KBM-7 (cell line): Measurements from ENCODE around the gene CAMK2N2.
"Not testable (repeated sequence)": the region's sequence is repeated elsewhere in the genome, so short reads cannot be mapped to it uniquely, and the experiment has no call there.

Experiments
- DNase-seq: peaks from one replicate; pipeline ENCODE4 v3.0.0-alpha.2; 2015
- in situ Hi-C: fragments of 300-500 bp; cut with MboI; formaldehyde crosslinking; loops from 2 replicates; pipeline ENCODE4 v1.14.3; 2020; ENCODE audit warnings: low sequenced_read_pairs, low pct_unique_long_range_greater_than_20kb, mixed read lengths

The CAMK2N2 gene

DNA sequence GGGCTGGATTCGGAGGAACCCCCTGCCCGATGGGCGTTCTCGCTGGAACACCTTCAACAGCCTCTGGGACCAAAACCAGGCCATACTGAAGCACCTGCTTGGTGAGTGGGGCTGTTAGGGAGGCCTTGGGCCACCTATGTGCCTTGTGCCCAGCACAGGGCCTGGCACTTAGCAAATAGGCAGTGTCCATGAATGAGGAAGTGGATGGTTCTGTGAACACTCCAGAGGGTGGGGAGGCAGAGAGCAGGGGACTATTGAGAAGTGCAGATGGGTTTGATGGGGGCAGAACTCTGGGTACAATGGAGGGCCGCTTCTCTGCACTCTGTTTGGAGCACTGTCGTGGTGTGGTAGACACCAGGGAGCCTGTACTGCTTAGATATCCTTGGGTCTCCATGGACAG lies 16.0 kb upstream of the CAMK2N2 start:
- in situ Hi-C loops, result loop anchor here (25.0 kb wide), 1 partner anchor 390 kb away; the partner anchor contains the start of gene PARL
- DNase-seq, result no peak

DNA sequence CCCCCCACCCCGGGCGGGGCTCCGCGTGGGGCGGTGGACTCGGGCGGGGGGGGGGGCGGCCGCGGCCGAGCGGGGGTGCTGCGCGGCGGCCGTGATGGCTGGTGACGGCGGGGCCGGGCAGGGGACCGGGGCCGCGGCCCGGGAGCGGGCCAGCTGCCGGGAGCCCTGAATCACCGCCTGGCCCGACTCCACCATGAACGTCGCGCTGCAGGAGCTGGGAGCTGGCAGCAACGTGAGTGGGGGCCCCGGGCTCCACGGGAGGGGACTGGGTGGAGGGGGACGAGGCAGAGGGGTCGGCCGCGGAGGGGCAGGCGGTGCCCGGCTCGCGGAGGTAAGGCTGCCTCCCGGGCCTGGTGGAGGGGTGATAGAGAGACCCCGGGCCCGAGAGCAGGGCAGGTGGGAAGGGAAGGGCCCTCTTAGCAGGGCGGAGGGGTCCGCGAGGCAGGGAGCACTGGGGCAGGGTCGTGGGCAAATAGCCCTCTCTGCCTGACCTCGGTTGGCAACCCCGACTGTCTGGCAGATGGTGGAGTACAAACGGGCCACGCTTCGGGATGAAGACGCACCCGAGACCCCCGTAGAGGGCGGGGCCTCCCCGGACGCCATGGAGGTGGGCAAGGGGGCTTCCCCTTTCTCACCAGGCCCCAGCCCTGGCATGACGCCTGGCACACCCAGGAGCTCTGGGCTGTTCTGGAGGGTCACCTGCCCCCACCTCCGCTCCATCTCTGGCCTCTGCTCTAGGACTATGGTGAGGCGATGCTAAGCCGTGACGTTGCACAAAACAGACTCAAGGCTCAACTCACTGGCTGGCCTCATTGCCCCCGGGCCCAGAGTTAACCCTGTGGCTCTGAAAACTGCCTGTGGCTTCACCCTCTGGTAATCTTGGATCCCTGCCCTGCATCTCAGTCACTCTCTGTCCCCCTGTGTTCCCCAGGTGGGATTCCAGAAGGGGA lies 14.9 kb upstream of the CAMK2N2 start, which contains the start of gene ECE2:
TSS of gene ECE2 (plus strand) at position 62 of the 950 bp plus-strand sequence. CDS start at position 194, 132 bp downstream.
- DNase-seq, result no peak
- in situ Hi-C loops, result loop anchor here (25.0 kb wide), 1 partner anchor 389 kb away; the partner anchor contains the start of gene PARL

DNA sequence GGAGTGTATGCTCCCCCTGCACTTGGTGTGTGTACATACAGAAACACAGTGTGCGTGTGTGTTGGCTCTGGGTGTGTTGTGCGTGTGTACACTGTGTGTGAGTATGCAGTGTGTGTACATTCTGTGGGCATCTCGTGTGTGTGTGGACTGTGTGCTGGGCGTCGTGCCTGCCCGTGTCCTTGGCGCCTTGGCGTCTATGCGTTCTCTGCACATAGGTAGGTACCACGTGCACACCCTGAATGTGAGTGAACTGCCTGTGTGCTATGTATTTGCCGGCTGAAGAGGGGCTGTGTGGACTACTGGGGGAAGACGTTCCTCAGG lies 14.0 kb upstream of the CAMK2N2 start:
- in situ Hi-C loops, result loop anchor here (25.0 kb wide), 1 partner anchor 388 kb away; the partner anchor contains the start of gene PARL
- DNase-seq, result no peak

DNA sequence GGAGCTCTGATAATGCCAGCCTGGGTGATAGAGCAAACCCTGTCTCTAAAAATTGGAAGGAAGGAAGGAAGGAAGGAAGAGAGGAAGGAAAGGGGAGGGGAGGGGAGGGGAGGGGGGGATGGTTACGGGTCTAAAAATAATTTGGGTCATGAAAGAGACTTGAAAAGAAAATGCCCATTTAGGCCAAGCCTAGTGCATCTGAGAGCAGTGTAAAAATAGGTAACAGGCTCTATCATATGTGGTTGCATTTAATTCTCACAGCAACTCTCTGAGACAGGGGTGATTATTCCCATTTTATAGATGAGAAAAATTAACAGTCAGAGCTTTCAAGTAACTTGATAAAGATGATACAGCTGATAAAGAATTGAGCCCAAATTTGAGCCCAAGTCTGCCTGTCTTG lies 10.9 kb upstream of the CAMK2N2 start:
- in situ Hi-C loops, result no loop called here
- no peak for DNase-seq

DNA sequence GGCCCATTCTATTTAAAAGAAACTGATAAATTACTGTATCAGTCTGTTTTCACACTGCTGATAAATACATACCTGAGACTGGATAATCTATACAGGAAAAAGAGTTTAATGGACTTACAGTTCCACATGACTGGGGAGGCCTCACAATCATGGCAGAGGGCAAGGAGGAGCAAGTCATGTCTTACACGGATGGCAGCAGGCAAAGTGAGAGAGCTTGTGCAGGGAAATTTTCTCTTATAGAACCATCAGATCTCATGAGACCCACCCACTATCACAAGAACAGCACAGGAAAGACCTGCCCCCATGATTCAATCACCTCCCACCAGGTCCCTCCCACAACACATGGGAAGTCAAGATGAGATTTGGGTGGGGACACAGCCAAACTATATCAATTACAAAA lies 5.9 kb upstream of the CAMK2N2 start:
- in situ Hi-C loops, DNase-seq: not testable (repeated sequence)

DNA sequence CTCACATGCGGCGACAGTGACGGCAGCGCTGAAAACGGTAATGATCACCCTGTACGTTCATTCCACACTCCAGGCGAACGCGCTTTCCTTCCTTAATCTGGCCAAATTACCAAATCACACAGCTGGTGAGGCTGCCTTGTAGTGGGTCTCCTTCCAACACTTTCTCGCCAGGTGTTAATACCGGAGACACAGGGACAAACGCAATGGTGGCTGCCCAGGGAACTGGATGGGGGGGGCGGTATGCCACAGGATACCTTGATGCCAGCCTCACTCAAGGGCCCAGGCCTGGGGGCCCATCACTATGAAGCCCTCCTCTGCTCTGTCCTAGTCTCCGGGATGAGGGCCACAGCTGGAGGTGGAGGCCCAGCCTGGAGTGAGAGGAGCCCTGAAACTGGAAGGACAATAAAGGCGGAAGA lies 1.4 kb upstream of the CAMK2N2 start:
- in situ Hi-C loops, result no loop called here
- DNase-seq, result peak; percentile 18

DNA sequence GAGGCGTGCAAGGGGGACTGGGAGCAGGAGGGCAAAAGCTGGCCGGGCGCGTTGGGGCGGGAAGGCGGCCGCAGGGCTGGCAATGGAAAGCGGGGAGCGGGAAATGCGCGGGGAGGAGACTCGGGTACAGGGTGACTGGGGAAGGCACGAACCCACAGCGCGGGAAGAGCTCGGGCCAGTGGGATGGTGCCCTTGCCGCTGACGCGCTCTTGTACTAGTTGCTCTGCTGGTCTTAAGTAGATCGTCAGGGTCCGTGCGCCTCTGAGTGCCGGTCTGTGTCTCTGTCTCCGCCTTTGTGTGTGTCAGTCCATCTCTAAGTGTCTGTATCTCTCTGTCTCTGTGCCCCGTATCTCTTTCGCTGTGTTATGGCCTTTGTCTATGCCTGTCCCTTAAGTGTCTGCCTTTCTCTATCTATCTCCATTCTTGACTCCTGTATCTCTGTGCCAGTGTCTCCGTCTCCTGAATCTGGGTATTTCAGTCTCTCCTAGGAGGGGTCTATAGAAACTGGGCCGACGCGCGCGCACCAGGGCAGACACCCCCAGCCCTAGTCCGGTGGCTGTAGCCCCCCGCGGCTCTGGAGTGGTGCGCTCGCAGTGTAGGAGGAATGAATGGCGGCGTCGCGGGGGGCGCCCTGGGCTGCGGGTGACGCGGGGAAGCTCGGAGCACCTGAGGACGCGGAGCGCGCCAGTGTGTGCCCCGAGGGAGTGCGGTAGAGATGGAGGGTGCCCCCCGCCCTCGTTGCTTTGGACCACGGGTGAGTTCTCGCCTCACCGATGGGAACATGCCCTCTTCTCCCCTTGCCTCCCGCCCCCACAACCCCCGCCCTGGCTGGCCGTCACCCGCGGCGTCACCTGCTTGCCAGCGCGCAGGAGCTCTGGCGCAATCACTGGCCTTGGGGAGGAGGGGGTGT lies 756 bp upstream of the CAMK2N2 start:
- DNase-seq, result peak; percentile 61
- in situ Hi-C loops, result no loop called here

DNA sequence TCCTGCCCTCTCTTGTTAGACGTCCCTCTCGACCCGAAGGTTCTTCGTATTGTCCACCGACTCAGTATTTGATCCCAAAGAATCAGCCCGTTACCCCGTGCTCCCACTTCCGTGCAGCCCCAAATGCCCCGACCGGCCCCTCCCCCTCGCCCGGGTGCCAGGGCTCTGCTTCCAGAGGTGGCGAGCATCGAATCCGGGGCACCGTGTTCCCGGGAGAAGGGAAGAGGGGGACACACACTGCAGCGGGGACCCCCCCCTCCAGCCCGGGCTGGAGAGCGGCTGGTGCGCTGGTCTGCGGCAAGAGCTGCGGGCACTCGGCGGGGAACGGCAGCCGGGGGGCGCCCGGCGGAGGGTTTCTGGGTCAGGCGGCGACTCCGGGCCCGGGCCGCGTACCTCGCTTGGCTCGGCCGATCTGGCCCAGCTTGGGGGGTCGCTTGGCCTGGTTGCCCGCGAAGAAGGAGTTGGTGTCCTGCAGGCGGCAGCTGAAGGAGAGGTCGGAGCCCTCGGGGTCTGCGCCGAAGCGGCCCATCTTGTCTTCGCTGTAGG lies 556 bp downstream of the CAMK2N2 start:
- DNase-seq, result peak; percentile 19
- in situ Hi-C loops, result no loop called here

DNA sequence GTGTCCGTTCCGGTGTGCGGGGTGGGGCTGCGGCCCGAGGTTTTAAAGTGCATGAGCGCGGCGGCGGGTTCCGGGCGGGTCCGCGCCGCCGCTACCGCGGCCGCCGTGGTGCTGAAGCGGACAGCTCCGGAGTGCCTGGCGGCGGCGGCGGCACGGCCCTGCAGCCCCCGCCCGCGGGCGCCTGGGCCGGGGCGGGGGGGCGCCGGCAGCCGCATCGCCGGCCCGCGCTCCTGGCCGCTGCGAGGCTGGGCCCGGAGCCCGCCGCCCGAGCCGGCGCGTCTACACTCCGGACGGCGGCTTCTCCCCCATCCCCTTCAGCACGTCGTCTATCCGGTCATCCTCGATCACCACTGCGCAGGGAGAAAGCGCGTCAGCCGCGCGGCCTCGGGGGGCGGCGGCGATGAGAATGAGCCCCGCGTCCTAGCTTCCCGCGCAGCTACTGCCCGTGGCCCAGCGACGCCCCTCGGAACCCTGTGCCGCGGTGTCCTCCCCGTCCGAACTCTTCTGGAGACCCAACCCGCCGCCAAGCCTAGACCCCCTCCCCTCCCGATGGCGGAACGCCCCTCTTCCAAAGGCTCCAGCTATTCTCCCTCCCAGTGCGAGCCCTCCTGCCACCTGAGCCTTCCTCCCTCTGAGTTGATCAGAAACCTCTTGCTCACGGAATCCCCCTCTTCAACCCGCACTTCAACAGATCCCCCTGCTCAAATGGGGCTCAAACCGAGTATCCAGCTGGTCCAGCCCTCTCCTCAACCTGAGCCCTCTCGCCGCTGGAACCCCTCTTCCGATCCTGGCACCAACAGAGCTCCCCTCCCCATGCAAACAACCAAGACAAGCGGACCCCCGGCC lies 1.3 kb downstream of the CAMK2N2 start:
- in situ Hi-C loops, result no loop called here
- peak; percentile 21 for DNase-seq

DNA sequence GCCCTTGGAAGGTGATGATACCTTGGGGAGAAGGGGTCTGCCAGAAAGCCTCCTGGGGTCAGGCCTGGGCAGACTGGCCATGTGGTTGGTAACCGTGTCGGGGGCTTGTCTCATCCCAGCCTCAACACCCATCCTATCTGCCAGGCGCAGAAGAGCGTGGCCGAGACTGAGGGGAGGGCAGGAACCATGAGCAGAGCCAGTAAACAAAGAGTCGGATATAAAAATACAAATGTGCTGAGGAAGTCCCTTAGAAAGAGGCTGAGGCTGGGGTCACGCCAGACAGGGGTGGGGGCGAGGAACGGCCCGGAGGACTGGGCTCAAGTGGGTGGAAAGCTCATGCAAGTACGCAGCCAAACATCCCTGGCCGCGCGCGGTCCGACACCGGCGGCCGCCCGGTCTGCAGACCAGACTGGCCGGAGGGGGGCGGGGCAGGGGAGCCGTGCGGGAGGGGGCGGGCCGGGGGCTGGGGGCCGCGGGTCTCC lies 1.9 kb downstream of the CAMK2N2 start:
- no peak for DNase-seq
- in situ Hi-C loops, result no loop called here

DNA sequence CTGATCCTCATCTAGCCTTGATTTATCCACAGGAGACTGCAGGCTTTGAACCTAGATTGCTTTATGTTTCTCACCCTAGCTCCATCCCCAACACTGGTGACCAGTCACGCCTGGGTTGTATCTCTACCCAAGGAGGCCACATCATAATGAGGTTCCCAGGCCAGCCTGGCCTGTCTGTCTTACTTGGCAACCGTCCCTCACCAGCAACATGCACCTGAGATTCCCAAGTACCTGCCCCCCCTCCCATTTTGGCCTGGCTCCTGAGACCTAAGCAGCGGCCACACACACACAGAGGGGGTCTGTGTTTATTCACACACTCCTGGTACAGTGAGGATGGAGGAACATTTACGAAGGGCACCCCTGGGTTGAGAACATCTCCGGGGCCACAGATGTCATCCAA lies 2.4 kb downstream of the CAMK2N2 start:
- no peak for DNase-seq
- in situ Hi-C loops, result no loop called here

DNA sequence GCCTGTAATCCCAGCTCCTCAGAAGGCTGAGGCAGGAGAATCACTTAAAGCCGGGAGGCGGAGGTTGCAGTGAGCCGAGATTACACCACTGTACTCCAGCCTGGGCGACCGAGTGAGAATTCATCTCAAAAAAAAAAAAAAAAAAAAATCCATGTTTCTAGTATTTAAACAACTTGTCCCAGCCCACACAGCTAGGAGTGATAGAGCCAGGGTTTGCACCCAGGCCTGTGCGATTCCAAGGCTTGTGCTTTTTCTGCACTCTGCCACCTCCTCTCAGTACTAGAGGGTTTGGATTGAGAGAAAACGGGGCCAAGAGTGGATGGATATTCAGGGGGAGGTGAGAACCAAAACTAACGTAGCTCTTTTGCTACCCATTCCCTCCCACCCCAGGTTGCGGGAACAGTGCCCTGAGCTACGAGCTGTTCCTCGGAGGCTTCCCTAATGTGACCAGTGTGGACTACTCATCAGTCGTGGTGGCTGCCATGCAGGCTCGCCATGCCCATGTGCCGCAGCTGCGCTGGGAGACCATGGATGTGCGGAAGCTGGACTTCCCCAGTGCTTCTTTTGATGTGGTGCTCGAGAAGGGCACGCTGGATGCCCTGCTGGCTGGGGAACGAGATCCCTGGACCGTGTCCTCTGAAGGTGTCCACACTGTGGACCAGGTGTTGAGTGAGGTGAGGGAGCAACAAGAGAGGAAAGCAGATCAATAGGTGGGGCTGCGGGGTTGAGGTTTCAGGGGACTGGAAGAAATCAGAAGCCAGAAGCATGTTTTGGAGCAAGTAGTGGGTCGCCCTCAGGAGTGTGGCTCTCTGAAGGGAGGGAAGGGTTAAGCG lies 4.1 kb downstream of the CAMK2N2 start:
- in situ Hi-C loops, result no loop called here

DNA sequence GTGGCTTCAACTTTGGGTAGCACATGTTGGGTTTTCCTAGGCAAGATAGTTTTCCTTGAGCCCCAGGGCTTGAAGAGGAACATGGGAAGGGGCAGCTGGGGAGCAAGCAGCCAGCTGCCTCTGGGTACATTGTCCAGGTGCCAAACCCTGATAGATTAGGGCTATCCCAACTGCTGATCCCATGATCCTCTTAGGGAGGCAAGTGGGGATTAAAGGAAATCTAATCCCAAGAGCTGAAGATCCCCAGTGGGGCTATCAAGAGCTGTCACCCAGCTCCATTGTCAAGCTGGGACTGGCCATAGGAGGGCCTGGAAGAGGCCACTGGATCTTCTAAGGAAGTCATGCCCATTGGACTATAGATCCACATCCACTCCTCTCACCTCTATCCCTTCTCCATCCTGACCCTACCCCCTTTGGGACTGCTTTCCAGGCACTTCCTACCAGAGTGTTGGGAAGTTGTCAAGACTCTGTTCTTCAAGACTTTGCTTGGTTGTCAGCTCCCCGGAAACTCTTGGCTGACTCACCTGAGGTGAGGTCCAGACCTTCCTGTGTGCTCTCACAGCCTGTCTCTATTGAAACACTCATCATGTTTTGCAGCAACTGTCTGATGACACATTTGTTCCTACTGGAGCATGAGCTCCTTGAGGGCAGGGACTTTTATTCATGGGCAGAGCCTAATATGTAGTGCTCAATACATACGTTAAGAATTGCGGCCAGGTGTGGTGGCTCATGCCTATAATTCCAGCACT lies 5.9 kb downstream of the CAMK2N2 start:
- DNase-seq, result no peak
- in situ Hi-C loops, result no loop called here

More for the DNA sequence above, 4.1 kb downstream of the CAMK2N2 start:
- no peak for DNase-seq

DNA sequence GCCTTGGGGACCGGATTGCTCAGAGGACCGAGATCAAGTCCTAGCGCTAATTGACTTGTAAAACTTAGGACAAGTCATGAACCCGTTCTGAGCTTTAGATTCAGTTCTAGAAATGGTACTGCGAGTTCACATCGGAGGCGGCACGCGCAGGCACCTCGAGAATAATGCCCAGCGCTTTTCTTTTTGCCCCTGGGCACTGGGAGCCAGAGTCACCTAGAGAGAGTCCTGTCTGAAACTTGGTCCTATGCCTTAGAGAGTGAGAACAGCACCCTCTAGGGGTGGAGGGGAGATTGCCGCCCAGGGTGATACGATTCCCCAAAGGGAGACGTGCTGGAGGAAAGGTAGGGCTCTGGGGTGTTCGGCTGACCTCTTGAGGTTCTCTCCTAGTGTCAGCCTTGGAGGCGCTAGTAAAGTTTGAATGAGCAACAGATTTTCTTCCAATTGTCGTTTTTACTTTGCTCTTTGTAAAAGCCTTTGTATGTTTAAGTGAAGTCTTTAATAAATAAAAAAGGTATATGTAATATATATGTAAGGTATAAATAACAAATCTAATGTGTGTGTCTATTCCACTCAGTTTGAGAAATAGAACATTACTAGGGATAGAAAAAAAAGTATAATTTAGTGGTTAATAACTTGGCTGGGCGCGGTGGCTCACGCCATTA lies 11.1 kb downstream of the CAMK2N2 start:
- in situ Hi-C loops, result no loop called here
- peak; percentile 96 for DNase-seq

DNA sequence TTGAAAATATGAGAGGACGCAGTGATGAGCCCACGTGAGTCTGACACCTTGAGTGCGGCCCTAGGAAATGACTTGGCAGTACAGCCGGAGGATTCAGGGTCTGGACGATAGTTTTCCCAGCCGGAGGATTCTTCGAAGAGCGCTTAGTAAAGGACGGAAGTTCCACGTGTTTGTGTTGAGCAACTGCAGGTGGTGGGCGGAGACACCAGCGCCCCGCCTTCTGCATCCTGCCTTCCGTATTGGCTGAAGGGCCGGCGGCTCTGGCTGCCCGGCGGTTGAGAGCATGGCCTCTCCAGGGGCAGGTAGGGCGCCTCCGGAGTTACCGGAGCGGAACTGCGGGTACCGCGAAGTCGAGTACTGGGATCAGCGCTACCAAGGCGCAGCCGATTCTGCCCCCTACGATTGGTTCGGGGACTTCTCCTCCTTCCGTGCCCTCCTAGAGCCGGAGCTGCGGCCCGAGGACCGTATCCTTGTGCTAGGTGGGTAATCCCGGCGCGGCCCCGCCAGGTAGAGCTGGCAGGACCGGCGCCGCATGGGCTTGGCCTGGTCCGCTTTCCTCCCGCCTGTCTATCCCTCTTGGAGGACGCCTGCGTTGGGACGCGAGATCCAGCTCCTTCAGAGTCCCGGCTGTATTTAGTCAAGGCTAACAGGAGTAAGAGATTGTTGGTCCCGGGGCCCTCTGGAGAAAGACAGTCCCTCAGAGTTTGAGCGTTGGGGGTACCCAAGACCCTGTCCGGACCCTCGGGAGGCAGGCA lies 11.8 kb downstream of the CAMK2N2 start, which contains the start of gene EEF1AKMT4:
TSS of gene EEF1AKMT4 (plus strand) at position 261 of the 755 bp plus-strand sequence. CDS start at position 284, 23 bp downstream.
- in situ Hi-C loops, result no loop called here
- peak; percentile 98 for DNase-seq
